GM21528 (cell line): ENCODE results near the gene ARMH2.
"Not testable (repeated sequence)": the region's sequence is repeated elsewhere in the genome, so short reads cannot be mapped to it uniquely, and the experiment has no call there.

Experiments used
- ATAC-seq: cut with Tn5 transposase; IDR thresholded peaks from one replicate; pipeline ENCODE4 v1.9.1; 2021; ENCODE audit warnings: mild to moderate bottlenecking, moderate library complexity; ENCODE audit not compliant: unreplicated experiment, low FRiP score

Gene ARMH2

DNA sequence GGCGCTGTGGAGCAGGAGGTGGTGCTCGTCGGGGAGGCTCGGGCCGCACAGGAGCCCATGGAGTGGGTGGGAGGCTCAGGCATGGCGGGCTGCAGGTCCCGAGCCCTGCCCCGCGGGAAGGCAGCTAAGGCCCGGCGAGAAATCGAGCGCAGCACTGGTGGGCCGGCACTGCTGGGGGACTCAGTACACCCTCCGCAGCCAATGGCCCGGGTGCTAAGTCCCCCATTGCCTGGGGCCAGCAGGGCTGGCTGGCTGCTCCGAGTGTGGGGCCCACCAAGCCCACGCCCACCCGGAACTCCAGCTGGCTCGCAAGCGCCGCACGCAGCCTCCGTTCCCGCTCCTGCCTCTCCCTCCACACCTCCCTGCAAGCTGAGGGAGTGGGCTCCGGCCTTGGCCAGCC, 32.7 kb downstream of the ARMH2 start:
- ATAC-seq = not testable (repeated sequence)

DNA sequence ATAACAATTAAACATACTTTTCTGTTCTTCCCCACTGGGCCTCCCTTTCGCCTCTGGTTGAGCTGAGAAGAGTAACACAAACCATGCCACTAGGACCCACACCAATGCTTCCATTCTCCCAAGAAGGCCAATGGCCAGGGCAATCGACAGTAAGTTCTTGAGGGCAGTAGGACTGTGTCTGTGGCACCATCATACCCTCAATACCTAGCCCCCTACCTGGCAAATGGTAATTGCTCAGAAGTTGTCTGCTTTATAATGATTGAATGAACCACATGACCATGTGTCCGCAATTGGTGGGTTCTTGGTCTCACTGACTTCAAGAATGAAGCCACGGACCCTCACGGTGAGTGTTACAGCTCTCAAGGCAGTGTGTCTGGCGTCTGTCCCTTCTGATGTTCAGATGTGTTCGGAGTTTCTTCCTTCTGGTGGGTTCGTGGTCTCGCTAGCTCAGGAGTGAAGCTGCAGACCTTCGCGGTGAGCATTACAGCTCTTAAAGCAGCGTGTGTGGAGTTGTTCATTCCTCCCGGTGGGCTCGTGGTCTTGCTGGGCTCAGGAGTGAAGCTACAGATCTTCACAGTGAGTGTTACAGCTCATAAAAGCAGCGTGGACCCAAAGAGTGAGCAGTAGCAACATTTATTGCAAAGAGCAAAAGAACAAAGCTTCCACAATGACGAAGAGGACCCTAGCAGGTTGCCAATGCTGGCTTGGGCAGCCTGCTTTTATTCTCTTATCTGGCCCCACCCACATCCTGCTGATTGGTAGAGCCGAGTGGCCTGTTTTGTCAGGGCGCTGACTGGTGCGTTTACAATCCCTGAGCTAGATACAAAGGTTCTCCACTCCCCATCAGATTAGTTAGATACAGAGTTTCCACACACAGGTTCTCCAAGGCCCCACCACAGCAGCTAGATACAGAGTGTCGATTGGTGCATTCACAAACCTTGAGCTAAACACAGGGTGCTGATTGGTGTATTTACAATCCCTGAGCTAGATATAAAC, 33.6 kb downstream of the ARMH2 start:
- not testable (repeated sequence) for ATAC-seq

DNA sequence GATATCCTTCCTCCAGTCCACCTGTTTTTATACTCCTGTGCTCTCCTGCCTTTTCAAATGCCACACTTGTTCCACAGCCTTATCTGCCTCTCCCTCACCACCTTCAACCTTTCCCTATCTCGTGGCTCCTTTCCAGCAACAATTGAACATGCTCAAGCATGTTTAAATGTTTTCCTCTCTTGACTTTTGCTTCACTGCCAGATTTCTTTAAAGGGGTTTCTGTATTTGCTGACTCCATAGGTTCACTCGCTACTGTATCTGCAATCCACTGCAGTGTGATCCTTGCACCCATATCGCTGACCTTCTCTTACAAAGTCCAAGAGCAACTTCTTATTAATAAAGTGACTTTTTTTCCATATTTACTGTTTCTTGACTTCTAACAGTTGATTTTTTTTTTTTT, 35.1 kb downstream of the ARMH2 start:
- no peak for ATAC-seq

DNA sequence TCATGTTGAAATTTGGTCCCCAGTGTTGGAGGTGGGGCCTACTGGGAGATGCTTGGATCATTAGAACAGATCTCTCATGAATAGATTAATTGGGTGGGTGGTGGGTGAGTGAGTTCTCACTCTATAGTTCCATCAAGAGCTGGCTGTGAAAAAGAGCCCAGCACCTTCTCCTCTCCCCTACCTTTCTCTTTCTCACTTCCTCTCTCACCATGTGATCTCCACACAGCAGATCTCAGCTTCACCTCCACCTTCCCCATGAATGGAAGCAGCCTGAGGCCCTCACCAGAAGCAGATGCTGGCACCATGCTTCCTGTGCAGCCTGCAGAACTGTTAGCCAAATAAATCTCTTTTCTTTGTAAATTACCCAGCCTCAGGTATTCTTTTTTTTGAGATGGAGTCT, 36.9 kb downstream of the ARMH2 start:
- no peak for ATAC-seq

DNA sequence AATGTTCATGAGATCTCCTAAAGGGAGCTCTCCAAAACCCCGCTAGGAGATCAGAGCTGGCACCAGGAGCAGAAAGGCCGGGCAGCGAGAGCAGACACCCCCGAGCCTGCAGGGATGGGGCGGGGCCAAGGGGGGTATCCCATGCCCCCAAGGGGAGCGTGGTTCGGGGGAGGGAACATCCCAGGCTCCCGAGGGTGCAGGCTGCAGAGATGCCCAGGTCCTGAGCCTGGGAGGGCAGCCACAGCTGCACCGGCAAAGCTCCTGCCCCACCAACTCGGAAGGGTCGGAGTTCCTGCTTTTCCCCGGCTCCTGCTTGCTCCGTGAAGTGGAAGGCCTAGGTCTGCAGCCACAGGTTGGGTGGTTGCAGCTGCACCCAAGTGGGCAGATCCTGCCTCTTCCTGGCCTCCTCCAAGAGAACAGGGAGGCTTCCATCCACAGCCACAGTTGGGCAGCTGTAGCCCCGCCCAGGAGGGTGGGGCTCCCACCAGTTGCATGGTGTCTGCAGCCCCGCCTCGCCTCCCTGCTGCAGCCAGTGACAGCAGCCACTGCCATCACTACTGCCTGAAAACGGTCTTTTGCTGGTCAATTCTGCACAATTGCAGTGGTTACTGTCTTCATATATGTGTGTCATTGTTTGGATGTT, 37.4 kb downstream of the ARMH2 start:
- ATAC-seq = no peak

DNA sequence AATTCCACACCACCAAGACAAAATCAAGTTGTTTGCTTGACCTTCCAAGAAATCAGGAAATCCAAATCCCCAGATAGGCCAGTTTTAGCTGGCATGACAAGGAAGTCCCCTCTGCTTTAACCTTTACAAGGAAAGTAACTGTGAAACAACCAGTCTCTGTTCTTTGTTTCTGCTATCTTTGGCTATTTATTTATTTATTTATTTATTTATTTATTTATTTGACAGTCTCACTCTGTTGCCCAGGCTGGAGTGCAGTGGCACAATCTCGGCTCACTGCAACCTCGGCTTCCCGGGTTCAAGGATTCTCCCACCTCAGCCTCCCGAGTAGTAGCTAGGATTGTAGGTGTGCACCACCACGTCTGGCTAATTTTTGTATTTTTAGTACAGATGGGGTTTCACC, 38.5 kb downstream of the ARMH2 start:
- ATAC-seq = no peak

DNA sequence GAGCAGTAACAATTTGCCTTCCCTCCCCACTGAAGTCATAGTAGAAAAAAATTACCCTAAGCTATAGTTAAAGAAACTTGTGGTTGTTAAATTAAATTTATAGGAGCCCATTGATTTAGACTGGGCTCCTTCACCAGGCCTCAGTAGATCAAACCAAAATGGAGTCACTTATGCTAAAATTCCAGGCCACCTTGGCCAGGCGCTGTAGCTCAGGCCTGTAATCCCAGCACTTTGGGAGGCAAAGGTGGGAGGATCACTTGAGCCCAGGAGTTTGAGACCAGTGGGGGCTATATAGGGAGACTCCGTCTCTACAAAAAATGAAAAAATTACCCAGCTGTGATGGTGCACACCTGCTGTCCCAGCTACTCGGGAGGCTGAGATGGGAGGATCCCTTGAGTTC, 39.0 kb downstream of the ARMH2 start:
- no peak for ATAC-seq

DNA sequence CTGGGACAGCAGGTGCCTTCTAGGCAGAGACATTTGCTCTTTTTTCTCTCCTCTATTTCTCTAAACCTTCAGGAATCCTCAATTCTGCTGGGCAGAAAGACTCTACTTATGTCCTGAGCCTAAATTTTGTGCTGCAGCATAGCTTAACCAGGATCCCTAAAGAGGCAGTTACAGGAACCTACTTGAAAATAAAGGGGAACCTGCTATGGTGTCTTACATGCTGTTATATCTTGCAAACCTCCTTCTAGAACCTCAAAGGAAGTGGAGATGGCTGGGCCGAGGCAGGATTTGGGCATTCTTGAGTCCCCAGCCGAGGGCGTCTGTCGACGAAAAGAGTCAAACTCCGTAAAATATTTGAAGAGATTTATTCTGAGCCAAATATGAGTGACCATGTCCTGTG, 41.1 kb downstream of the ARMH2 start:
- ATAC-seq = no peak

DNA sequence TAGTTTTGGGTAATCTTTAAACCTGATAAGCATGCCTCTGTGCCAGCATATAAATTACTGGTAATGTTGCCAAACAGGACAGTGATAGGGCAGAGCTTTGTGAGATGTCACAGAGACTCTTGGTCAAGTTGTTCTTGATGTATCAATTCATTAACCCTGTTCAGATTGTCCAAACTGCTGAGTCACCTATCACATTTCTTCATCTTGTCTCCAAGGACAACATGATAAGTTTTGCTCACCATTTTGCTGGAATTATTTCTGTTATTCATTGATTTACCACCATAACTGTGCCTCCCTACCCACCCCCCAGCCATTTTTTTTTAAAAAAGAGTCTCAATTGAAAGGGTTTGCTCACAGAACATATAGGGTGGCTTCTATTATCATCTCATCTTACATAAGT, 43.4 kb downstream of the ARMH2 start:
- ATAC-seq = no peak

DNA sequence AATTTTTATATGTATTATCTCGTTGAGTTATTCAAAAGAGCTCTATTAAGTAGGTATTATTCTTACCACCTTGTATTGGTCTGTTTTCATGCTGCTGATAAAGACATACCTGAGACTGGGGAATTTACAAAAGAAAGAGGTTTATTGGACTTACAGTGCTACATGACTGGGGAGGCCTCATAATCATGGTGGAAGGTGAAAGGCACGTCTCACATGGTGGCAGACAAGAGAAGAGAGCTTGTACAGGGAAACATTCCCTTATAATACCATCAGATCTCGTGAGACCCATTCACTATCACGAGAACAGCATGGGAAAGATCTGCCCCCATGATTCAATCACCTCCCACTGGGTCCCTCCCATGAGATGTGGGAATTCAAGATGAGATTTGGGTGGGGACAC, 44.3 kb downstream of the ARMH2 start:
- not testable (repeated sequence) for ATAC-seq

DNA sequence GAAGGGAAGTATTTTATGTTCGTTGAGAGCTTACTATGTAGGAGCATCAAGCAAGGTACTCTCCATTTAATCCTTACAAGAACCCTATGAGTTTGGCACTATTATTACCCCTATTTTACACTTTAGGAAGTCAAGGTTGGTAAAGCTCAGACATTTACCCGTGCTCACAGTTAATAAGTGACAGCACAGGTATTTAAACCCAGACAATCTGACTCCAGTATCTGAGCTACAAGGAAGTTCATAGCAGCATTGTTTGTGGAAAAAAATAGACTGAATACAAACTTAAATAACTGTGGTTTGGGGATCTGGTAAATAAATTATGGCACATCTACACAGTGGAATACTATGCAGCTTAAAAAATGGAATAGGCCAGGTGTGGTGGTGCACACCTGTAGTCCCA, 45.2 kb downstream of the ARMH2 start:
- no peak for ATAC-seq

DNA sequence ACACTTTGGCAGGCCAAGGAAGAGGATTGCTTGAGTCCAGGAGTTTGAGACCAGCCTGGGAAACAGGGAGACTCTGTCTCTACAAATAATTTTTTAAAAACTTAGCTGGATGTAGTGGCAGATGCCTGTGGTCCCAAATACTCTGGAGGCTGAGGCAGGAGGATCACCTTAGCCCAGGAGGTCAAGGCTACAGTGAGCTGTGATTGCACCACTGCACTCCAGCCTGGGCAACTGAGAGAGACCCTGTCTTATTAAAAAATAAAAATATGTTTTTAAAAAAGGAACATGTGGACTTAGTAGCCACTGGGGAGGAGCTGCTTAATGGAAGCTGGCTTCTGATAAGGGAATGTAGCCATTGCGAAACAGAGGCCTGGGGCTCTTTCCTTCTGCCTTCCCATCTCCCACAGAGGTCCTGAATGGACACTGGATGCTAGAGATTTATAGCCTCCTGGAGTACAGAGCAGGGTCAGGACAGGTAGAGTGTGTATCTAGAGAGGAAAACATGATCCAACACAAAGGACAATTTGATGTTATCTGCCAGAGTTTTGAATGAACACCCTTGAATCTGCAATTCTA, 45.7 kb downstream of the ARMH2 start:
- ATAC-seq = no peak

DNA sequence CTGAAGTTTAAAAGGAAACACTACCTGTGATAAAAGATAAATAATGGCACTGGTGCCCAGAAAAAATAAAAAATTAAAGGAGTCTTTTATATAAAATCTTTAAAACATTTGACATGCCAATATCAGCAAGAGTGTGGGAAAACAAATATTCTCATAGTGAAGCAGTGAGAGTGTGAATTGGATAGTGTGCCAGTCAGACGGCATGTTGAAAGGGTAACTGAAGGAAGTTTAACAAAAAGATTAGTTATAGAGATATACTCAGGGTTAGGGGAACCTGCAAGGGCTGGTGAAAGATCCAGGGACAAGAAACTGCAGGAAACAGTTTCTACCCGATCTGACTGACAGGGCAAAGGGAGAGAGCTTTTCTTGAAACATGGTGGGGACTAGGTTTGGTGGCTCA, 46.2 kb downstream of the ARMH2 start:
- ATAC-seq = no peak

DNA sequence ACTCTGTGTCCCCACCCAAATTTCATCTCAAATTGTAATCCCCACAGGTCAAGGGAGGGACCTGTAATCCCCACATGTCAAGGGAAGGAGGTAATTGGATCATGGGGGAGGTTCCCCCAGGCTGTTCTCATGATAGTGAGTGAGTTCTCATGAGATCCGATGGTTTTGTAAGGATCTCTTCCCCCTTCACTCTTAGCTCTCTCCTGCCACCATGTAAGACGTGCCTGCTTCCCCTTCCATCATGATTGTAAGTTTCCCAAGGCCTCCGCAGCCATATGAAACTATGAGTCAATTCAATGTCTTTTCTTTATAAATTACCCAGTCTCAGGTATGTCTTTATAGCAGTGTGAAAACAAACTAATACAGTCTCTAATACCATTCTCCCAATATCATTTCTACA, 47.8 kb downstream of the ARMH2 start:
- not testable (repeated sequence) for ATAC-seq

DNA sequence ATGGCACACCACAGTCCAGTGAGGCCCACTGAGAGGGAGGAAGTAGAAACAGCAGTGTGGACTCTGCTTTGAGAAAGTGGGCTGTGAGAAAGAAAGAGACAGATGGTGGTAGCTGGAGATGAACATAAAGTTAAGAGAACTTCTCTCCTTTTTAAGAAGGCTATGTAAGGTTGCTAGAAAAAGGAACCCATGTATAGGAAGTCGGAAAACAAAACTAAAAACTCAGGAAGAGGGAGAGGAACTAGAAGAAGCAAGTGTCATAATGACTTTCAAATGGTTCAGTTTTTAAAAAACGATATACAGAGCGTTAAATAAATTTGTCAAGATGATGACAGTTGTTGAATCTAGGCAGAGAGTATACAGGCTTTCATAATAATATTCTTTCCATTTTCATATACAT, 49.4 kb downstream of the ARMH2 start:
- no peak for ATAC-seq
